HCT116 (cell line): Measurements from ENCODE around the gene LAMC3. TPM values are rescaled to one million over a fixed set of nuclear protein-coding genes. Genes with fewer than 3 reads are reported as not detected.

Experiments
- ATAC-seq: fragments of 200-7000 bp; cut with Tn5 transposase; 2 replicates; pipeline ENCODE4 v1.9.1; 2020; ENCODE audit warnings: mild to moderate bottlenecking, moderate library complexity
- BruUV-seq: library from RNA; stranded (reverse); fragments of 400-500 nt; replicated peaks from 2 replicates; lab custom pipeline; 2021; lab: Mats Ljungman, UMichigan
- CTCF ChIA-PET: fragments of 300-600 bp; sonication (Branson Sonifier 250); formaldehyde crosslinking; loops from one replicate; lab custom pipeline; 2021; ENCODE audit warnings: antibody characterized with exemption; lab: Charles Lee
- POLR2A ChIA-PET: fragments of 300-600, 350-600 bp; sonication (Branson Sonifier 250); formaldehyde crosslinking; loops from one replicate; lab custom pipeline; 2021; ENCODE audit warnings: antibody characterized with exemption; lab: Charles Lee
- RAD21 ChIA-PET, 2 experiments: fragments of 300-600 bp; sonication (Branson Sonifier 250); formaldehyde crosslinking; loops; one replicate each; lab custom pipeline; 2023; ENCODE audit warnings: low total read pairs in 2 of 2; ENCODE audit not compliant: uncharacterized antibody in 2 of 2, unreplicated experiment in 2 of 2, low non-redundant PET in 1 of 2; lab: Charles Lee
- DNase-seq: peaks from one replicate; pipeline ENCODE4 v3.0.0-alpha.2; 2010; ENCODE audit warnings: low read depth, low spot score
- H2AFZ ChIP-seq: fragments of 200-600 bp; shearing (Covaris generic), sonication (generic); 2 replicates; pipeline ENCODE4 v1.6.1; 2017; ENCODE audit warnings: low read depth, mixed run types, mixed read lengths, antibody characterized with exemption, low read length; ENCODE audit not compliant: poor library complexity, severe bottlenecking
- H3K27ac ChIP-seq: 2 replicates; pipeline ENCODE4 v1.5.1; 2012; ENCODE audit warnings: low read depth, low read length
- H3K27me3 ChIP-seq: fragments of 200-600 bp; sonication (generic); 2 replicates; pipeline ENCODE4 v1.6.1; 2016; ENCODE audit warnings: mixed run types, low read length, mixed read lengths; ENCODE audit not compliant: insufficient read depth
- H3K36me3 ChIP-seq, 2 experiments: fragments of 200-500 bp in 1 of 2; fragments of 200-600 bp in 1 of 2; sonication (Bioruptor generic) in 1 of 2; sonication (generic) in 1 of 2; 2 replicates each; pipeline versions ENCODE4 v1.5.1 to v1.6.1; 2014 to 2016; ENCODE audit warnings: low read length in 2 of 2, inconsistent platforms in 1 of 2, mixed read lengths in 1 of 2, mixed run types in 1 of 2; ENCODE audit not compliant: insufficient read depth in 2 of 2, control insufficient read depth in 1 of 2
- H3K4me1 ChIP-seq, 2 experiments: fragments of 200-600 bp in 1 of 2; sonication (generic) in 1 of 2; 2 replicates each; pipeline versions ENCODE4 v1.5.1 to v1.6.1; 2012 to 2017; ENCODE audit warnings: low read length in 2 of 2, inconsistent platforms in 1 of 2, mild to moderate bottlenecking in 1 of 2, mixed read lengths in 1 of 2, mixed run types in 1 of 2, moderate library complexity in 1 of 2; ENCODE audit not compliant: insufficient read depth in 2 of 2, control insufficient read depth in 1 of 2
- H3K4me2 ChIP-seq: fragments of 200-600 bp; sonication (generic); 2 replicates; pipeline ENCODE4 v1.6.1; 2017; ENCODE audit warnings: mixed run types, low read length, mixed read lengths
- H3K4me3 ChIP-seq, 2 experiments: fragments of 200-600 bp in 1 of 2; sonication (generic) in 1 of 2; replicated peaks in 1 of 2; 2 replicates each; pipeline ENCODE4 v1.5.1; 2011 to 2016; ENCODE audit warnings: low read length in 2 of 2, control low read depth in 1 of 2, low read depth in 1 of 2, mild to moderate bottlenecking in 1 of 2, mixed read lengths in 1 of 2, mixed run types in 1 of 2
- H3K79me2 ChIP-seq: fragments of 200-600 bp; sonication (generic); 2 replicates; pipeline ENCODE4 v1.6.1; 2017; ENCODE audit warnings: mild to moderate bottlenecking, mixed run types, low read length, moderate library complexity, mixed read lengths; ENCODE audit not compliant: insufficient read depth
- H3K9ac ChIP-seq: fragments of 200-600 bp; sonication (generic); 2 replicates; pipeline ENCODE4 v1.6.1; 2016; ENCODE audit warnings: low read length, mixed read lengths
- H3K9me2 ChIP-seq: fragments of 200-600 bp; sonication (generic), shearing (Covaris generic); 2 replicates; pipeline ENCODE4 v1.6.1; 2017; ENCODE audit warnings: mixed run types, mild to moderate bottlenecking, moderate library complexity; ENCODE audit not compliant: insufficient read depth
- H3K9me3 ChIP-seq, 2 experiments: fragments of 200-500 bp in 1 of 2; fragments of 200-600 bp in 1 of 2; sonication (Bioruptor generic) in 1 of 2; sonication (generic) in 1 of 2; 2 replicates each; pipeline ENCODE4 v1.6.1; 2014 to 2017; ENCODE audit warnings: low read length in 2 of 2, mixed read lengths in 2 of 2, inconsistent platforms in 1 of 2, low read depth in 1 of 2, mild to moderate bottlenecking in 1 of 2, mixed run types in 1 of 2, moderate library complexity in 1 of 2; ENCODE audit not compliant: control insufficient read depth in 1 of 2, insufficient read depth in 1 of 2
- H4K20me1 ChIP-seq: fragments of 200-600 bp; sonication (generic), shearing (Covaris generic); 2 replicates; pipeline ENCODE4 v1.6.1; 2017; ENCODE audit warnings: mixed run types, mild to moderate bottlenecking, moderate library complexity; ENCODE audit not compliant: insufficient read depth
- CBX3 ChIP-seq: IDR thresholded peaks from 2 replicates; pipeline ENCODE4 v1.6.1; 2012; ENCODE audit warnings: low read depth
- EGR1 ChIP-seq: IDR thresholded peaks from 2 replicates; pipeline ENCODE4 v1.6.1; 2012; ENCODE audit warnings: low read depth
- ELF1 ChIP-seq: IDR thresholded peaks from 2 replicates; pipeline ENCODE4 v1.6.1; 2012; ENCODE audit warnings: low read depth, borderline replicate concordance
- EZH2 ChIP-seq: fragments of 200-600 bp; sonication (generic); IDR thresholded peaks from 2 replicates; pipeline ENCODE4 v1.6.1; 2017; ENCODE audit warnings: antibody characterized with exemption, mixed run types
- EZH2phosphoT487 ChIP-seq: fragments of 200-600 bp; IDR thresholded peaks from 2 replicates; pipeline ENCODE4 v1.6.1; 2018; ENCODE audit warnings: antibody characterized with exemption, borderline replicate concordance
- FOSL1 ChIP-seq: IDR thresholded peaks from 2 replicates; pipeline ENCODE4 v1.6.1; 2012; ENCODE audit warnings: low read depth
- POLR2A ChIP-seq: IDR thresholded peaks from 2 replicates; pipeline ENCODE4 v1.7.0; 2011; ENCODE audit warnings: borderline replicate concordance; ENCODE audit not compliant: insufficient read depth, insufficient read length; ENCODE audit errors: extremely low read depth
- POLR2AphosphoS5 ChIP-seq: IDR thresholded peaks from 2 replicates; pipeline ENCODE4 v1.6.1; 2011; ENCODE audit warnings: mild to moderate bottlenecking, low read depth, low read length, moderate library complexity
- SIN3A ChIP-seq: IDR thresholded peaks from 2 replicates; pipeline ENCODE4 v1.6.1; 2012; ENCODE audit warnings: low read depth
- SP1 ChIP-seq: IDR thresholded peaks from 2 replicates; pipeline ENCODE4 v1.6.1; 2012; ENCODE audit warnings: low read depth
- SRF ChIP-seq: IDR thresholded peaks from 2 replicates; pipeline ENCODE4 v1.6.1; 2012; ENCODE audit warnings: low read depth
- YY1 ChIP-seq: IDR thresholded peaks from 2 replicates; pipeline ENCODE4 v1.6.1; 2011; ENCODE audit warnings: low read length, low read depth, moderate library complexity, mild to moderate bottlenecking; ENCODE audit not compliant: insufficient replicate concordance; ENCODE audit errors: extremely low read depth
- ZBTB33 ChIP-seq: IDR thresholded peaks from 2 replicates; pipeline ENCODE4 v1.6.1; 2011; ENCODE audit warnings: mild to moderate bottlenecking, low read length, moderate library complexity; ENCODE audit not compliant: insufficient replicate concordance; ENCODE audit errors: extremely low read depth
- ZNF274 ChIP-seq: fragments of 200-500 bp; sonication (Bioruptor generic); IDR thresholded peaks from 2 replicates; pipeline ENCODE4 v1.6.1; 2014; ENCODE audit warnings: mild to moderate bottlenecking, low read depth, low read length, inconsistent platforms
- intact Hi-C: fragments of 100-400 bp; cut with micrococcal nuclease; formaldehyde crosslinking; loops from 2 replicates; pipeline ENCODE4 v1.10.0; 2022
- total RNA-seq: library from RNA; stranded (reverse); gene quantifications from one replicate; pipeline ENCODE4 v1.2.1, GENCODE V29; 2021; ENCODE audit not compliant: unreplicated experiment
- TF ChIP-seq, protein P1 (sequence below): IDR thresholded peaks from 2 replicates; pipeline ENCODE4 v1.6.1; 2012

Gene LAMC3
- total RNA-seq, 1 experiment from 2014 or later, result 7.7 TPM

- DNase-seq (no peak), ATAC-seq (no peak)
- Histone ChIP-seq H3K4me2 (no peak overlapping the region), H4K20me1 (no peaks in the 10 kb centered on the region), H3K27me3 (no peaks in the 10 kb centered on the region), H3K4me3 (no peak overlapping the region), H3K79me2 (no peaks in the 10 kb centered on the region), H3K27ac (no peak overlapping the region), H2AFZ (no peak overlapping the region), H3K9me2 (no peaks in the 10 kb centered on the region), H3K9ac (no peak overlapping the region)
- intact Hi-C loops, result no loop called here
- CTCF ChIA-PET, result no interaction called here
- TF ChIP-seq SIN3A (no peak), EZH2 (no peak), POLR2A (no peak), SP1 (no peak), POLR2AphosphoS5 (no peak), SRF (no peak), ZBTB33 (no peak), ELF1 (no peak), CBX3 (no peak), ZNF274 (no peak), EGR1 (no peak), YY1 (no peak), EZH2phosphoT487 (no peak), FOSL1 (no peak)
- TF ChIP-seq, protein P1, sequence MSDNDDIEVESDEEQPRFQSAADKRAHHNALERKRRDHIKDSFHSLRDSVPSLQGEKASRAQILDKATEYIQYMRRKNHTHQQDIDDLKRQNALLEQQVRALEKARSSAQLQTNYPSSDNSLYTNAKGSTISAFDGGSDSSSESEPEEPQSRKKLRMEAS, result no peak
- TF ChIP-seq, all 23 proteins: peak for 0
- Histone ChIP-seq H3K4me1 (no peaks in the 10 kb centered on the region), H3K36me3 (no peaks in the 10 kb centered on the region), H3K9me3 (no peaks in the 10 kb centered on the region)
- BruUV-seq, result no TSS peak
- RAD21 ChIA-PET, result no interaction called here
- POLR2A ChIA-PET, result no interaction called here
These were observed 25.7 kb upstream of the LAMC3 start for GRCh38 chr9:130983359-130983670.
